GM18498 (cell line): ENCODE measurements around the gene RAD17.
"Not testable (repeated sequence)": the region's sequence is repeated elsewhere in the genome, so short reads cannot be mapped to it uniquely, and the experiment has no call there.

ENCODE experiments used
- ATAC-seq: cut with Tn5 transposase; IDR thresholded peaks from one replicate; pipeline ENCODE4 v1.9.1; 2021; ENCODE audit warnings: mild to moderate bottlenecking, moderate library complexity; ENCODE audit not compliant: unreplicated experiment

Gene RAD17, protein sequence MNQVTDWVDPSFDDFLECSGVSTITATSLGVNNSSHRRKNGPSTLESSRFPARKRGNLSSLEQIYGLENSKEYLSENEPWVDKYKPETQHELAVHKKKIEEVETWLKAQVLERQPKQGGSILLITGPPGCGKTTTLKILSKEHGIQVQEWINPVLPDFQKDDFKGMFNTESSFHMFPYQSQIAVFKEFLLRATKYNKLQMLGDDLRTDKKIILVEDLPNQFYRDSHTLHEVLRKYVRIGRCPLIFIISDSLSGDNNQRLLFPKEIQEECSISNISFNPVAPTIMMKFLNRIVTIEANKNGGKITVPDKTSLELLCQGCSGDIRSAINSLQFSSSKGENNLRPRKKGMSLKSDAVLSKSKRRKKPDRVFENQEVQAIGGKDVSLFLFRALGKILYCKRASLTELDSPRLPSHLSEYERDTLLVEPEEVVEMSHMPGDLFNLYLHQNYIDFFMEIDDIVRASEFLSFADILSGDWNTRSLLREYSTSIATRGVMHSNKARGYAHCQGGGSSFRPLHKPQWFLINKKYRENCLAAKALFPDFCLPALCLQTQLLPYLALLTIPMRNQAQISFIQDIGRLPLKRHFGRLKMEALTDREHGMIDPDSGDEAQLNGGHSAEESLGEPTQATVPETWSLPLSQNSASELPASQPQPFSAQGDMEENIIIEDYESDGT

DNA sequence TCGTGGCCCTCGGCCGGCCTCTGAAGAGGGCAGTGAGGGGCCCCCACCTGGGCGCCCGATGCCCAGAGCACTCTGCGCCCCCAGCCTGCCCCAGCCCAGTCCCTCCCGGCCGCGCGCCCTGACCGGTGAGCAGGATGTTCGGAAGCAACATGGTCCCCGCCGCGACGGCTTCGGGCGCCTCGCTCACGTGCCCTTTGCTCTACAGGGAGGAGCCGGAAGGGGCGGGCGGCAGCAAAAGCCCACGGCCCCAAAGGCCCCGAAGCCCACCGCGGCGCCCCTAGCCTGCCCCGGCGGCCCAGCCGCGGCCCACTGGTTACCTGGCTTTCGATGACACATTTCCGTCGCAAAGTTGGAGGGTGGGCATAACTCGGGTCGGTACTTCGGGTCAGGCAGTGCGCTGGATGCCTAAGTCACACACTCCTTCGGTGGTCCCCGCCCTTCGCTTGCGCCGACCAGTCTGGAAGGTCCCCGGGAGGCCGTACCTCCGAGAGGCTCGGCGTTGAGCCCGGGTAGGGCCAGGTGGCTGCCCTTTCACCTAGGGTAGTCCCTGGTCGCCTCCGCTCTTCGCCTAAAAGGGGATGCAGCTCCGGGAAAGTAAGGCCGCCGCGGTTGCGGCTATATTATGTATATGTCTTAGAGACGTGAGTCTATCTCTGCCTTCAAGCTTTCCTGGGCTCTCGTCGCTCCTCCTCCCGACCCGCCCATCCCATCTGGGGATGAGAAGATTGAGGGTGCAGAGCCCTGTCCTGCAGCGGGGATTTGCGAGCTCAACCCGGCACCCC lies at the start of gene RAD17, which contains the start of the genes AK6 and TAF9:
TSS of gene RAD17 (plus strand) at position 479 of the 782 bp plus-strand sequence. CDS start 2,391 bp downstream, outside the sequence.
TSS of gene AK6 (minus strand) at position 181 of the 782 bp plus-strand sequence. CDS start at position 151, 30 bp downstream.
TSS of gene TAF9 (minus strand) at position 181 of the 782 bp plus-strand sequence. CDS start 3,783 bp downstream, outside the sequence.
- ATAC-seq: peak; percentile 93

DNA sequence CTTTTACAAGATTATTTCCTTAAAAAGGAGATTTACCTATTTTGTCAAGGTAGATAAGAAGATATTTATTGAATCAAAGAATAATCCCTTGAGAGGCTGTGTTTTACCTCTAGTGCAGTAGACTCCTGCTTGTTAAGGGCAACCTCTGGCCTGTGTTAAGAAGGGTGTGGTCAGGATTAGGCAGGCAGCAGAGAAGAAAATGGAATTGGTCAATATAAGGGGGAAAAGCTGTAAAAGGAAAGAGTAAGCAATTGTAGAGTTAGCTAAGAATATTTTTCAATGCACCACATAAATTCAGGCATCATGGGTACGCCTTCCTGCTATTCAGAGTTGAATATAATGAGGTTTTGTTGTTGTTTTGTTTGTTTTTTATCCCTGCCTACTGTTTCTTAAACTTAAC lies 43.3 kb upstream of the RAD17 start:
- no peak for ATAC-seq

DNA sequence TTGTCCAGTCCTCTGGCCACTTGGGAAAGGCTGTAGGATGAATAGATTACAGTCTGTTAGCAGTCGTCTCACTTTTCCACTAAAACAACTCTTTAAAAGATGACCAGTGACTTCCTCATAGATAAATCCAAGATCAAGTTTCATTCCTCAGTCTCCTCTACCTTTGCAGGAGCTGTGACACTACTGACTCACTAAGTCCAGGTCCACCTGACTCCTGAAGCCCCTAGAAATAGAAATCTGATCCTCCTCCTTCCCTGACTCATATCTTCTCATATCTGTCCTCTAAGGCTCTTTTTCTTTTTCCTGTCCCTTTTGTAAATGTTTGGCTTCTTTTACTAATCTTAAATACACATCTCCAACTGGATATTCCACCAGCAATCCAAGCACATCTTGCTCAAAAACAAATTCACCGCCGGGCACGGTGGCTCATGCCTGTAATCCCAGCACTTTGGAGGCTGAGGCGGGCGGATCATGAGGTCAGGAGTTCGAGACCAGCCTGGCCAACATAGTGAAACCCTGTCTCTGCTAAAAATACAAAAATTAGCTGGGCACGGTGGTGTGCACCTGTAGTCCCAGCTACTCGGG lies 39.6 kb upstream of the RAD17 start:
- ATAC-seq: no peak

DNA sequence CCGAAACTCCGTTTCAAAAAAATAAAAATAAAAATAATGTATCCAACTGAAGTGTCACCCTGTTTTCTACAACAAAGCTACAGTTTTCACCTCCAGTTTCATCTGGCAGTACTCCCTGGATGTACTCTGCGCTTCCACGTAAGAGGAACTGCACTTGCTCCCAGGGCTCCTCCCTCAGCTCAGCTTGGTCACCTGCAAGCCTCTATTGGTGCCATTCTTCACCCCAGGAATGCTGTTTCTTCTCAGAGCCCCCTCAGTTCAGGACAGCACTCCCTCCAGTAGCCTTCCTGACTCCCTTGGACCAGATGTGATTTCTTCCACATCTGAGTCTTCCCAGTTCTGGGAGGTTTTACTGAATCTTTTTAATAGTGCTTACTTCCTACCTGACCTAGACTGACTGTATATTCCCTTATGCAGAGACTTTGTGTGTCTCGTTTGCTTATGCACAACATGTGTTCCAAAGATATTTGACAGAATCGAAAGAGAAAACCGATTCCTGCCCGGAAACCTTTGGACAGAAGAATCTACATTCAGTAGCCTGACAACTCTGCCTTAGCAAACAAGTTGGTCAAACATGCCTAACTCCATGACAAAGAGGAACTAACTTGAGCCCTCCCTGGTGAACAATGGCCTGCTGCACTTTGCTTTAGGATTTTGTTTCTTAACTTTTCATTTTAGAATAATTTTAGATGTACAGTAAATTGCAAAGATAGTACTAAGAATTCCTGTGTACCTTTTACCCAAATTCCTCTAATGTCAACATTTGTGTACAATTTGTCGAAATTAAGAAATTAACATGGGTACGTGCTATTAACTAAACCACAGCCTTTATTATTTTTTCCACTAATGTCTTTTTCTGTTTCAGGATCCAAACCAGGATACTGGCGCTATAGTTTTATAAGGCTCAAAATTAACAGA lies 37.8 kb upstream of the RAD17 start:
- ATAC-seq: no peak

DNA sequence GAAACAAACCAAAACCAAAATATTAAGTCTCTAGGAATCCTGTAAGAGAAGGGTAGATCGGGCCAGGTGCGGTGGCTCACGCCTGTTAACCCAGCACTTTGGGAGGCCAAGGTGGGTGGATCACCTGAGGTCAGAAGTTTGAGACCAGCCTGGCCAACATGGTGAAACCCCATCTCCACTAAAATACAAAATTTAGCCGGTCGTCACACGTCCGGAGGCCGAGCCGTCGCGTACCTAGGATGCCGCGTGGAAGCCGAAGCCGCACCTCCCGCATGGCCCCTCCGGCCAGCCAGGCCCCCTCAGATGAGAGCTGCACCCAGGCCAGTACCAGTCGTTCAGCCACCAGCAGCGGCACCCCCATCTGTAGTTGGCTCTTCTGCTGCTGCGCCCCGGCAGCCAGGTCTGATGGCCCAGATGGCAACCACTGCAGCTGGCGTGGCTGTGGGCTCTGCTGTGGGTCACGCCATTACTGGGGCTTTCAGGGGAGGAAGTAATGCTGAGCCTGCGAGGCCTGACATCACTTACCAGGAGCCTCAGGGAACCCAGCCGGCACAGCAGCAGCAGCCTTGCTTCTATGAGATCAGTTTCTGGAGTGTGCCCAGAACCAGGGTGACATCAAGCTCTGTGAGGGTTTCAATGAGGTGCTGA lies 35.8 kb upstream of the RAD17 start:
- not testable (repeated sequence) for ATAC-seq

DNA sequence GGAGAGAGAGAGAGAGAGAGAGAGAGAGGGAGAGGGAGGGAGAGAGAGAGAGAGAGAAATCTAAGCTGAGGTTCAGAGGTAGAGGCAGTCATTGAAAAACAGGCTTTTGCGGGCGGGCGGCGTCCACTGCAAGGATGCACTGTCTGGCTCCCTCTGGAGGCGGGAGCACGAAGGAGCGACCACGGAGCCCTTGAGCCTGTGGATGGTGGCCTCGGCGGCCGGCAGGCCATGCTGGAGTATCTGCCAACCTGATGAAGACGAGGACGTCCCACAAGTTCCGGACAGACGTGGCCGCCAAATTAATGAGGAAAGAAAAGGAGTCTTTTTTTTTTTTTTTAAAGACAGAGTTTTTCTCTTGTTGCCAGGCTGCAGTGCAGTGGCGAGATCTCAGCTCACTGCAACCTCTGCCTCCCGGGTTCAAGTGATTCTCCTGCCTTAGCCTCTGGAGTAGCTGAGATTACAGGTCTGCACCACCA lies 34.8 kb upstream of the RAD17 start:
- peak; percentile 51 for ATAC-seq

DNA sequence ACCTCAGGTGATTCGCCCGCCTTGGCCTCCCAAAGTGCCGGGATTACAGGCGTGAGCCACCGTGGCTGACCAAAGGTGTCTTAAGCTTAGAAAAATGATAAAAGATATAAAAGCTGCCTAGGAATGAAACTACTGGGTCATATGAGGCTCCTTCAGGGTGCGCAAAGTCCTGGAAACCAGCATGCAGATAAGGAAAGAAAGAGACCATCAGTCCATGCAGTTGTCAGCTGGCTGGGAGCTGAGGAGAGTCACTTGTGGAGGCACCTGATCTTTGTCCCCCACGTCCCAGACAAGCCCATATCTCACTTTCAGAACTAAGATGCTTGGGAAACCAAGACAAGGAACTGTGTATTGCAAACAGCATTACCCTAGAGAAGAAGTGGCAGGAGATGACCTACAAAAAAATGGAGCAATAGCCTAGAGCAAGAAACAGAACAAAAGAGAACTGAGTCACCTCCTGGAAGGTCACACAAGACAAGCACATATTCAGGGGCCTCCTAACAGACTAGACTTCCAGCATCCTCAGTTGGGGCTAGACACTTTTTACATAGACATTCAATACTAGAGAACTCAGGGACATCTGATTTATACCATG lies 34.2 kb upstream of the RAD17 start:
- ATAC-seq: no peak

DNA sequence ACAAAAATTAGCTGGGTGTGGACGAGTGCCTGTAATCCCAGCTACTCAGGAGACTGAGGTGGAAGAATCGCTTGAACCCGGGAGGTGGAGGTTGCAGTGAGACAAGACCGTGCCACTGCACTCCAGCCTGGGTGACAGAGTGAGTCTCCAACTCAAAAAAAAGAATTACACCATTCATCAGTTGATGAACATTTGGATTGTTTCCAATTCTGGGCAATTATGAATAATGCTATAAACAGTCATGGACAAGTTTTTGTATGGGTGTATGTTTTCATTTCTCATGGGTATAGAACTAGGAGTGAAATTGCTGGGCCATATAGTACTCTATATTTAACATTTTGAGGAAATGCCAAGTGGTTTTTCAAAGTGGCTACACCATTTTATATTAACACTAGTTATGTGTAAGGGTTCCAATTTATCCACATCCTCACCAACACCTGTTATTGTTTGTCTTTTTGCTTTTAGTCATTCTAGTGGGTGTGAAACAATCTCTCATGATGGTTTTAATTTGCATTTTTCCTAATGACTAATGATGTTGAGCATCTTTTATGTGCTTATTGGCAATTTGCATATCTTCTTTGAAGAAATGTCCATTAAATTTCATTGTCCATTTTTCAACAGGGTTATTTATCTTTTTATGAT lies 28.0 kb upstream of the RAD17 start:
- no peak for ATAC-seq

DNA sequence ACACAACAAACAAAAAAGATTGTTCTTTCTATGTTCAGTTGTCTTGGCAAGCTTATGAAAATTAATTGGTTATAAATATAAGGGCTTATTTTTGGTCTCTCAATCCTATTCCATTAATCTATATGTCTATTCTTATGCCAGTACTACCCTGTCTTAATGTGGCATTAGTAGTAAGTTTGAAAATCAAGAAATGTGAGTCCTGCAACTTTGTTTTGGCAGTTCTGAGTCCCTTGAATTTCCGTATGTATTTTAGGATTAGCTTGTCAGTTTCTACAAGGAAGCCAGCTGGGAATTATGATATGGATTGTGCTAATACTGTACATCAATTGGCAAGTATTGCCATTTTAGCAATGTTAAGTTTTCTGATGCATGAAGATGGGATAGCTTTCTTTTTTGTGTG lies 26.5 kb upstream of the RAD17 start:
- ATAC-seq: no peak

DNA sequence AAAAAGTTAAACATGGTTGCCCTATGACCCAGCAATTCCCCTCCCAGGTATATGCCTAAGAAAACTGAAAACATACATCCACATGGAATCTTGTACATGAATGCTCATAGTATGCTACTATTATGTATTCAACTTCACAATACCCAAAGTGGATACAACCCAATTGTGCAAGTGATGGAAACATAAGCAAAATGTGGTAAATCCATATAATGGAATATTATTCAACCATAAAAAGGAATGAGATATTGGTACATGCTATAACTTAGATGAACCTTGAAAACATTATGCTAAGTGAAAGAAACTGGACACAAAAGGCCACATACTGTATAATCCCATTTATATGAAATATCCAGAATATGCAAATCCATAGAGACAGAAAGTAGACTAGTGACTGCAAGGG lies 19.0 kb upstream of the RAD17 start:
- no peak for ATAC-seq

DNA sequence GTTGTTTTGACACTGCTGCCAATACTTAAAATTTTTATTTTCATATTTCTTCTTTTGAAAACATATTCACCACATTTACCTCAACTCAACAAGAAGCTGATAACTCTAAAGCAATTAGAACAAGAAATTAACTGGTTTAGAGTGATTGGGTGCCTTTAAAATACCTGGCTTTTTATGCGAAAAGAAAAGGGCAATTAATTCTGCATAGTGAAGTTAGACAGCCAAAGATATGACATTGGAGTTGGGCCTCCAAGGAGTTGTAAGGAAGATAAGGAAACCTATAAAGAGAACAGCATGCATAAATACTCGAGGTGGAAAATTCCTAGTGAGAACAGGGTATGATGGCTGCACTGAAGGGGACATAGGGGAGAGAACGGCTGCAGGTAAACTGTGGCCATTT lies 9.9 kb upstream of the RAD17 start:
- ATAC-seq: no peak

DNA sequence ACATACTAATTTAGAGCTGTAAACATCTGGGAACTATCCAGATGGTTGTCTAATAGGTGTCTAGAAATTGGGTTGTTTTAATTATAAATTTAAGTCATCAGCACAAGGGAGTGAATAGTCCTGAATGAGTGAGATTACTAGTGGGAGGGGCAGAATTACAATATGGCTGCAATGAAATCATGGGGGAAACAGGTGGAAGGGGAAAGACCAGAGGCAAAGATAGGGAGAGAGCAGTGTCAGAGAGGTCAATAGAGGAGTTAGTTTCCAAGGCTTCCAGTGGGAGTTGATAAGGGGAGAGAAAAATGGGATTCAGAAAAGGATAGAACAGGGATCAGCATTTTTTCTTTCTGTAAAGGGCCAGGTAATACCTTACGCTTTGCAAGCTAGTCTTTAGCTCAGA lies 9.2 kb upstream of the RAD17 start:
- no peak for ATAC-seq

DNA sequence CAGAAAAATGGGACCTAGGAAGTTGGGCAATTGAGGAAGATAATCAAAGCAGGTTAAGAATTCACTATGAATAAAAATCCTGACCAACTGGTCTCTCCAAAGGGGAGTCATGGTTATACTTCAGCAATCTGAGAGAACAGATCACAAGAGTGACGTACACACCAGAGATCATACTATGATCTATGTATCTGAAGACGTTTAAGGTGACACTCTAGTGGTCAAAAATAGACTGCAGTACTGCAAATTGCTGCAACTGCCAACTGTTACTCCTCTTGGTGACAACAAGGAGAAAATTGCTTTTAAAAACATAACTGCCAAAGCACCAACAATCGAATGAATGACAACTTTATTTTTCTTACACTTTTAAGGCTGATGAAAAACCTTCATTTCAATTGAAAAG lies 5.2 kb upstream of the RAD17 start:
- no peak for ATAC-seq

DNA sequence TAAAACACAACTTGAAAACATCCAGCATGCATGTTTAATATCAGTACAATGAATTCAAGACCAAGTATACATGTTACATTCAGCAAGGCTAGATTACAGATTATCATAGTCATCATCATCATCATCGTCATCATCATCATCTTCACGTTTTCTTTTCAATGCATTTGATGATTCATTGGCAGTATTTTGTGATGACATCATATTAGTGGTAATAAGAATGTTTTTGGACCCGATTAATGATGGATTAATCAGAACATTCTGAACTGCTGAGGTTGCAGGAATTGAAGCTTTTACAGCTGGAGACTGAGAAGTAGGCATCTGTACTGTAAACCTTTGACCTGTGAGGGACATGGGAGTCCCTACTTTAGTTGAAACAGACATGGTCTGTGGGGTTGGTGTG lies 4.8 kb upstream of the RAD17 start:
- no peak for ATAC-seq

DNA sequence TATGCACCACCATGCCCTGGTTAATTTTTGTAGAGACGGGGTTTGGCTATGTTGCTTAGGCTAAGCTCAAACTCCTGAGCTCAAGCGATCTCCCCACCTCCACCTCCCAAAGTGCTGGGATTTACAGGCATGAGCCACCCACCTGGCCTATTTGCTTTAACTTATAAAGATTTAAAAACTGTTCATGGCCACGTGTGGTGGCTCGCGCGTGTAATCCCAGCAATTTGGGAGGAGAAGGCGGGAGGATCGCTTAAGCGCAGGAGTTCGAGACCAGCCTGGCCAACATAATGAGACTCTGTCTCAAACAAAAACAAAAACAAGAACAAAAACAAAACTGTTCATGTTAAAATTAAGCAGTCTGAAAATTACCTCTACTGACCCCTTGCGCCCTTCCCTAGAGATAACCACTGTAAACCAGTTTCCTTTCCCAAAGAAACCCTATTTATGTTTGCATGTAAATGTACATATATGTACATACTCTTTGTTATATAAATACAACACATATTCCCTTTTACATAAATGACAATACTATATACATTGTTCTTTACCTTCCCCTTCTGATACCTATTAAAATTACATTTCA lies 1.8 kb upstream of the RAD17 start:
- ATAC-seq: no peak

DNA sequence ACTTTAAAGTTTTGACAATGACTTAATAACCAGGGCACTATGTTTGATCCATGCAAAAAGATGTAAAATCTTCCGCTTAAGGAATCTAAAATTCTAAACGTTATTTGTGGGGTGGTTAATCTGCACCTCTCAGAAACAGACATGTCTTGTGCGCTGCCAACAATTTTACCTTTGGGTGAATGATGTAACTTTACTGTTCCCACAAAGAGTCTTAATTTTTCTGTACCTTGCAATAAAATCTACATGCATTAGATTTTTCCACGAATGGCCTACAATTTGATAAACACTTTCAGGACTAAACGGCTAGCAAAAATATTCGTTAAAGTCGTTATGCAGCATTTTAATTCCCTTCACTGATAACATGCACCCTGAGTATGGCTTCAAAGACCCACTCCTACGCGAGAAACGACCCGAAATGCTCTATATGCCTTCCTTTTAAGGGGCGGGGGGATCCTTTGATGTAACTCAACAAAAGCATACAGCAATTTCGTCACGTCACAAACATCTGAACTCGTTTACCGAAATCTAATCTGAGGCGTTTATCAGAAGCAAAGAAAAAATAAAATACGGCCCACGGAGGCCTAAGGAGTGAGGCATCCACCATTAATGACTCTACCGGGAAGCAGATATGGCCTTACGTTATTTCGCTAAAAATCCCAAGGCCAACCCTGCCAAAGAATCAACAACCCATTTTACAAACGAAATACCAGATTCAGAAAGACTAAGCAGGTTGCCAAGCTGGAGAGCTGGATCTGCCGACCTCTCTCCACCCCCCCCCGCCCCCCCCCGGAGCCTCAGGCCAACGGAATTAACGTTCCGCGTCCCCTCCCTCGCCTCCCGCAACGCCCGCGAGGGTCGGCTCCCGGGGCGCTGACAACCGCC lies 919 bp upstream of the RAD17 start:
- ATAC-seq: no peak

DNA sequence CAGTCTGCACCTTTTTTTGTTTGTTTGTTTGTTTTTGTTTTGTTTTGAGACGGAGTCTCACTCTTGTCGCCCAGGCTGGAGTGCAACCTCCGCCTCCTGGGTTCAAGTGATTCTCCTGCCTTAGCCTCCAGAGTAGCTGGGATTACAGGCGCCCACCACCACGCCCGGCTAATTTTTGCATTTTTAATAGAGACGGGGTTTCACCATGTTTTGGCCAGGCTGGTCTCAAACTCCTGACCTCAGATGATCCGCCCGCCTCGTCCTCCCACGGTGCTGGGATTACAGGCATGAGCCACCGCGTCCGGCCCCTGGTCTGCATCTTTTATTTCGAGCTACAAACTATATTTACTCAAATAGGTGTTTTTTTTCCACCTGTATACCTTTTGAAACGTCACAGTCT lies 717 bp downstream of the RAD17 start:
- not testable (repeated sequence) for ATAC-seq
